Skin epidermis (tissue), 12 donors: ENCODE results near the gene PRTG.
"Not testable (repeated sequence)": the region's sequence is repeated elsewhere in the genome, so short reads cannot be mapped to it uniquely, and the experiment has no call there.

ENCODE experiments used
- H3K27ac ChIP-seq, 21 experiments: fragments of 200-600 bp; sonication (generic) in 11 of 21; one replicate each; pipeline ENCODE4 v1.5.0; 2020; ENCODE audit warnings: mild to moderate bottlenecking in 3 of 21, inconsistent platforms in 2 of 21, moderate library complexity in 2 of 21
- H3K4me3 ChIP-seq, 7 experiments: fragments of 200-600 bp; sonication (generic) in 2 of 7; one replicate each; pipeline ENCODE4 v1.5.0; 2020; ENCODE audit warnings: inconsistent platforms in 2 of 7, mild to moderate bottlenecking in 2 of 7, moderate library complexity in 1 of 7

Gene PRTG

GRCh38 chr15:55753433-55753832 lies 10.5 kb upstream of the PRTG start:
- H3K4me3 ChIP-seq, H3K27ac ChIP-seq: not testable (repeated sequence)

GRCh38 chr15:55750706-55751105 lies 7.8 kb upstream of the PRTG start:
- Histone ChIP-seq H3K27ac (no peak overlapping the region), H3K4me3 (no peak overlapping the region)

GRCh38 chr15:55743729-55744655 lies 1.0 kb upstream of the PRTG start:
- peak overlapping the region in 4 of 7 experiments; percentile 44 to 67 (median 54) for H3K4me3 ChIP-seq
- peak overlapping the region in 3 of 21 experiments; percentile 3 to 40 (median 34) for H3K27ac ChIP-seq

GRCh38 chr15:55742498-55742926 lies 440 bp downstream of the PRTG start:
- H3K27ac ChIP-seq = peak overlapping the region in 8 of 21 experiments; percentile 6 to 50 (median 24)
- peak overlapping the region; percentile 36 to 67 (median 56) for H3K4me3 ChIP-seq

GRCh38 chr15:55741833-55742497 lies 987 bp downstream of the PRTG start:
- peak overlapping the region; percentile 36 to 67 (median 56) for H3K4me3 ChIP-seq
- peak overlapping the region in 4 of 21 experiments; percentile 7 to 50 (median 24) for H3K27ac ChIP-seq

- H3K27ac ChIP-seq = no peak overlapping the region
- peak overlapping the region in 4 of 7 experiments; percentile 56 to 67 (median 59) for H3K4me3 ChIP-seq
These were observed 1.7 kb downstream of the PRTG start for GRCh38 chr15:55740981-55741832.

- no peak overlapping the region for H3K4me3 ChIP-seq
- H3K27ac ChIP-seq = no peak overlapping the region
These were observed 2.5 kb downstream of the PRTG start for GRCh38 chr15:55740359-55740878.

- Histone ChIP-seq H3K27ac (no peak overlapping the region), H3K4me3 (no peak overlapping the region)
These were observed 3.3 kb downstream of the PRTG start for GRCh38 chr15:55739641-55740040.

- Histone ChIP-seq H3K4me3 (no peak overlapping the region), H3K27ac (no peak overlapping the region)
These were observed 4.2 kb downstream of the PRTG start for GRCh38 chr15:55738715-55739114.

GRCh38 chr15:55737373-55737772 lies 5.6 kb downstream of the PRTG start:
- no peak overlapping the region for H3K4me3 ChIP-seq
- H3K27ac ChIP-seq = no peak overlapping the region

- no peak overlapping the region for H3K4me3 ChIP-seq
- no peak overlapping the region for H3K27ac ChIP-seq
These were observed 6.2 kb downstream of the PRTG start for GRCh38 chr15:55736756-55737155.

GRCh38 chr15:55734641-55735040 lies 8.3 kb downstream of the PRTG start:
- Histone ChIP-seq H3K27ac (no peak overlapping the region), H3K4me3 (no peak overlapping the region)

- not testable (repeated sequence) for H3K27ac ChIP-seq, H3K4me3 ChIP-seq
These were observed 9.5 kb downstream of the PRTG start for GRCh38 chr15:55733461-55733860.

GRCh38 chr15:55721554-55722185 lies 21.3 kb downstream of the PRTG start:
- H3K27ac ChIP-seq = no peak overlapping the region
- no peak overlapping the region for H3K4me3 ChIP-seq

GRCh38 chr15:55715355-55716076 lies 27.4 kb downstream of the PRTG start:
- Histone ChIP-seq H3K27ac (no peak overlapping the region), H3K4me3 (no peak overlapping the region)

- H3K4me3 ChIP-seq = no peak overlapping the region
- no peak overlapping the region for H3K27ac ChIP-seq
These were observed 28.9 kb downstream of the PRTG start for GRCh38 chr15:55714064-55714463.

GRCh38 chr15:55712363-55712762 lies 30.6 kb downstream of the PRTG start:
- Histone ChIP-seq H3K27ac (no peak overlapping the region), H3K4me3 (no peak overlapping the region)

GRCh38 chr15:55710286-55710685 lies 32.7 kb downstream of the PRTG start:
- Histone ChIP-seq H3K4me3 (no peak overlapping the region), H3K27ac (no peak overlapping the region)

- Histone ChIP-seq H3K4me3 (no peak overlapping the region), H3K27ac (no peak overlapping the region)
These were observed 33.5 kb downstream of the PRTG start for GRCh38 chr15:55709458-55709857.
